ENCODE data around the gene FAM156A. TPM values are rescaled to one million over a fixed set of nuclear protein-coding genes. Genes with fewer than 3 reads are reported as not detected.
A peak's percentile ranks its signal among the peaks of the same experiment; 100 is the strongest.

Gene FAM156A
- total RNA-seq, 1 donor from 2014 or later: 23.3 TPM

- no peak for DNase-seq
- H3K27me3 ChIP-seq: no peaks in the 10 kb centered on the region
- TF ChIP-seq CTCF (IDR thresholded peaks at IDR 0.05): no peak
- no peak overlapping the region for H3K4me3 ChIP-seq
- H3K4me1 ChIP-seq: no peaks in the 10 kb centered on the region
- no peaks in the 10 kb centered on the region for H3K36me3 ChIP-seq
- intact Hi-C loops (cut with DNase I): no loop called here
- ATAC-seq: no peak
- H3K27ac ChIP-seq: no peak overlapping the region
- no peaks in the 10 kb centered on the region for H3K9me3 ChIP-seq
Observed at GRCh38 chrX:53001958-53002357, 43.6 kb upstream of the FAM156A start.

- Histone ChIP-seq H3K4me3 (no peak overlapping the region), H3K27ac (no peak overlapping the region), H3K36me3 (no peaks in the 10 kb centered on the region), H3K9me3 (no peaks in the 10 kb centered on the region), H3K27me3 (no peaks in the 10 kb centered on the region), H3K4me1 (peaks cover 3% of the 10 kb centered on the region)
- intact Hi-C loops (cut with DNase I): no loop called here
- ATAC-seq (no peak), DNase-seq (no peak)
- no peak for TF ChIP-seq CTCF (IDR thresholded peaks at IDR 0.05)
Observed at GRCh38 chrX:53000447-53001135, 42.3 kb upstream of the FAM156A start.

- Histone ChIP-seq H3K9me3 (no peaks in the 10 kb centered on the region), H3K36me3 (no peaks in the 10 kb centered on the region), H3K4me1 (peaks cover 3% of the 10 kb centered on the region), H3K27ac (peak overlapping the region; percentile 97), H3K27me3 (no peaks in the 10 kb centered on the region), H3K4me3 (peak overlapping the region; percentile 65)
- ATAC-seq (no peak), DNase-seq (no peak)
- intact Hi-C loops (cut with DNase I): no loop called here
- no peak for TF ChIP-seq CTCF (IDR thresholded peaks at IDR 0.05)
Observed at GRCh38 chrX:52995987-52996331, 37.6 kb upstream of the FAM156A start.

DNA sequence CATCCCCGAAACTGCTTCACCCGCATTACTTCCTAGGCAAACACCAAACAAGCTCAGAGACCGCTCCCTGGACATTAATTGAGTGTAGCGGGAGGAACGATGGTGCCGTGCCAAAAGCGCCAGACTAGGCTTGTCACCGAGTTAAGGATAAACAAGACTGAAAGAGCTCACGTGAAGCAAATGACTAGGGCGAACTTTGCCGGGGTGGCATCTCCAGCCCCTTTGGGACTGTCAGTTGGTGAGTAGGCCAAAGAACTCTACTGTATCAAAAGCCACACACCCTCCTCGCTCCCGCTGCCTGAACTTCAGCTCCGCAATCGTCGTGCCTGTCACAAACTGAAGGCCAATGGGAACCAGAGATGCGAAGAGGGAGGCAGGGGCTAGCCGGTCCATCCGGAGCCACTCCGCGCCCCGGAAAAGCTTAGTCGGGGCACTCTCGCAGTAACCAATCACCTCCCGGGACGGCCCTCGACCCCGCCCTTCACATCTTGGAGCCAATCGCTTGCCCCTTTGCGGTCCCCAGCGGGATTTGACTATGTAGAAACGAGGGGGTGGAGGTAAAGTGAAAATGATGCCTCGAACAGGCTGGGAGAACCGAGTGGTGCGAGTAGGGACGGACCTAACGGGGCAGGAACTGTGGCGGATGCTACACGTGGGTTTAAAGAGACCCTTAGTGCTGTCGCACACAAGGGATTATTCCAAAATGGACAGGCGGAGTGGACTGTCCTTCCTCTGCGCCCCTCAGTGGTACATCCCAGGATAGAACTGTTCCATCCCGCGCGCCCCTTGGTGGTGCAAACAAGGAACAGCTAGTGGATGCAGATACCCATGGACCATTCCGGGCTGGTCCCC is 37.0 kb upstream of the FAM156A start:
- H3K27me3 ChIP-seq: no peaks in the 10 kb centered on the region
- peak; percentile 67 for TF ChIP-seq CTCF (IDR thresholded peaks at IDR 0.05)
- peak; percentile 95 for DNase-seq
- peak; percentile 99 for ATAC-seq
- H3K9me3 ChIP-seq: no peaks in the 10 kb centered on the region
- peak overlapping the region; percentile 97 for H3K27ac ChIP-seq
- peak overlapping the region; percentile 65 for H3K4me3 ChIP-seq
- intact Hi-C loops (cut with DNase I): no loop called here
- no peaks in the 10 kb centered on the region for H3K36me3 ChIP-seq
- H3K4me1 ChIP-seq: peaks cover 3% of the 10 kb centered on the region

- Histone ChIP-seq H3K27ac (no peak overlapping the region), H3K9me3 (no peaks in the 10 kb centered on the region)
- no peak for ATAC-seq
Observed at GRCh38 chrX:52990848-52991247, 32.5 kb upstream of the FAM156A start.

More at GRCh38 chrX:52990848-52991247, 32.5 kb upstream of the FAM156A start:
- peaks cover 12% of the 10 kb centered on the region for H3K4me1 ChIP-seq
- DNase-seq: no peak
- no peak for TF ChIP-seq CTCF (IDR thresholded peaks at IDR 0.05)
- no peaks in the 10 kb centered on the region for H3K36me3 ChIP-seq
- no peaks in the 10 kb centered on the region for H3K27me3 ChIP-seq
- intact Hi-C loops (cut with DNase I): no loop called here
- no peak overlapping the region for H3K4me3 ChIP-seq
